Activated CD8-positive, alpha-beta memory T cell treated with anti-CD3 and anti-CD28 coated beads, Interleukin-2, amount 50 U/mL, for 24 hours (primary cell): Measurements from ENCODE around the gene RAVER2.

Experiments
- DNase-seq: peaks from one replicate; pipeline ENCODE4 v3.0.0-alpha.2; 2020; ENCODE audit errors: extremely low read depth

RAVER2 gene

GRCh38 chr1:64875606-64876005 is 130.7 kb downstream of the RAVER2 start:
- no peak for DNase-seq

DNA sequence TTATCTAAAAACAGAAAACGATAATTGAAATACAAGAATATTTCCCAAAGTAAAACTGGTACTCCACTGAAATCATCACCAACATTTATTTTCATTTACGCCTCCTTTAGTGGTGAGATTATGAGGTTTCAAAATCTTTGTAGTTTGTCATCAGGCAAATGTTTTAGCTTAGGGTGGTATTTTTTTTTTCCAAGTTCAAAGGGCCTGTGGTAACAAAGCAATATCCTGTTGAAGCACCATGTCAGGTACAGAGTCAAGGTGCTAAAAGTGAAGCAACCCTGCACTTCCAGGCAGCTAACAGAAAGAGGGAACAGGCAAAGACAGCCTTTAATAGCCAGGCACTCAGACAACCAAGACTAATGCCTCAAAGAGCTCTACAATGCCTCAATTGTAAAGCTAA is 132.3 kb downstream of the RAVER2 start:
- no peak for DNase-seq

- DNase-seq, result no peak
These were observed 132.7 kb downstream of the RAVER2 start for GRCh38 chr1:64877598-64877997.

- DNase-seq, result no peak
These were observed 133.2 kb downstream of the RAVER2 start for GRCh38 chr1:64878090-64878489.

DNA sequence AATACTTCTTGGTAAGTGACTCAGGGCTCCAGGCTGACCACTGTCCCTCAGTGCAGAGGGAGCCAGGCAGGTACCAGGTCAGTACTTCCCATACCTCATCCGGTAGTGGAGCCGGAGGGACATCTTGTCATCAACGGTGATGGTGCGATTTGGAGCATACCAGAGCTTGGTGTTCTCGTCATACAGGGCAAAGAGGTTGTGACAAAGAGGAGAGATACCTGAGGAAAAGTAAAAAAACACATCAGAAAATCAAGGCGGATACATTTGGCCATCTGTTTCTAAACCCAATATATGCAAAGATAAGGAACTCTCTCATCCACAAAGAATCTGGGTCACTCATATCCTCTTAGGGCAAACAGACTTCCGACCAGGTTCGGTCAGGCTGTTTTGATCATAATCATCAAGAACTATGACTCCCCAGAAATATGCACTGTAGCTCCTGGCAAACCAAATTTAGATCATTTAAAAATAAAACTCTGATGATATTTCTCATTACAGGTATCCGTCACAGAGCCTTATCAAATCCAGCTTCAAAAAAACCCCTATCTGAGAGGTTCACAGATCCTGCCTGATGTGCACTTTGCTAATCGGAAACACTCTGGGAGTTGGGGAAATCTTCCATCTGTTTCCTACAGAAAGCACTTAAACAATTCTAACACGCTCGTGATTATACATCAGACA is 134.2 kb downstream of the RAVER2 start:
- no peak for DNase-seq

- DNase-seq, result no peak
These were observed 135.6 kb downstream of the RAVER2 start for GRCh38 chr1:64880449-64880848.

DNA sequence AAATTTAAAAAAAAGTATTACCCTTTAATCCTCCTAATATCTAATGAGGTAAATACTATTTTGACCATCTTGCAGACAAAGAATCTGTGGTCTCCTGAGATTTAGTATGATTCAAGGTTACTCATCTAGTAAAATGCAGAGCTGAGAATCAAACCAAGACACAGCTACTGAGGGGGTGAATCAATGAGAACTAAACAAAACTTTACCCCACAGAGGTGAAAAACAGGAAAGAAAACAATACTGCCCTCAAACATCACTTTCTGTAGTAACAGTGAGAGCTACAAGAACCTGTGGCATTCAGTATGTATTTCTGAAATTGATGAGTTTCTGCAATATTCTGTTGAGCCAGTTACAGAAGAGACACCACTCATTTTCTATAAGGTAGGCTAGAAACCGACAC is 136.4 kb downstream of the RAVER2 start:
- no peak for DNase-seq
